Nephron (organoid): ENCODE data around the gene NME3.

ENCODE experiments used
- H3K27ac Mint-ChIP-seq, 3 experiments: 2 replicates each; pipeline ENCODE4 v1.8.0; 2020; ENCODE audit warnings: mixed read lengths in 3 of 3, mild to moderate bottlenecking in 2 of 3, moderate library complexity in 1 of 3
- H3K27me3 Mint-ChIP-seq: 2 replicates; pipeline ENCODE4 v1.8.0; 2021; ENCODE audit warnings: low read depth, mild to moderate bottlenecking, moderate library complexity, mixed read lengths
- H3K36me3 Mint-ChIP-seq: 2 replicates; pipeline ENCODE4 v1.8.0; 2020; ENCODE audit warnings: low read depth, mixed read lengths
- H3K4me1 Mint-ChIP-seq: 2 replicates; pipeline ENCODE4 v1.8.0; 2020; ENCODE audit warnings: mixed read lengths
- H3K4me3 Mint-ChIP-seq, 3 experiments: 2 replicates each; pipeline ENCODE4 v1.8.0; 2020; ENCODE audit warnings: mild to moderate bottlenecking in 3 of 3, mixed read lengths in 3 of 3, moderate library complexity in 2 of 3
- H3K9me3 Mint-ChIP-seq: 2 replicates; pipeline ENCODE4 v1.8.0; 2020; ENCODE audit warnings: mixed read lengths
- CTCF ChIP-seq, 3 experiments: fragments of 200-600 bp; sonication (generic); IDR thresholded peaks; one replicate each; pipeline ENCODE4 v1.5.0; 2021; ENCODE audit warnings: antibody characterized with exemption in 3 of 3; ENCODE audit not compliant: unreplicated experiment in 3 of 3

NME3 gene

GRCh38 chr16:1780677-1781072 is 9.3 kb upstream of the NME3 start:
- H3K4me3 Mint-ChIP-seq = peak overlapping the region; percentile 86 to 90 (median 88)
- H3K9me3 Mint-ChIP-seq = no peaks in the 10 kb centered on the region
- no peak overlapping the region for H3K27ac Mint-ChIP-seq
- no peak for TF ChIP-seq CTCF (IDR thresholded peaks at IDR 0.05; ENCODE audit: unreplicated experiment in 3 of 3)
- no peaks in the 10 kb centered on the region for H3K36me3 Mint-ChIP-seq
- no peaks in the 10 kb centered on the region for H3K27me3 Mint-ChIP-seq
- H3K4me1 Mint-ChIP-seq = peaks cover 9% of the 10 kb centered on the region

GRCh38 chr16:1779741-1780676 is 8.7 kb upstream of the NME3 start:
- no peaks in the 10 kb centered on the region for H3K9me3 Mint-ChIP-seq
- TF ChIP-seq CTCF (IDR thresholded peaks at IDR 0.05; ENCODE audit: unreplicated experiment in 3 of 3) = no peak
- H3K27me3 Mint-ChIP-seq = no peaks in the 10 kb centered on the region
- H3K4me3 Mint-ChIP-seq = peak overlapping the region; percentile 86 to 90 (median 88)
- no peaks in the 10 kb centered on the region for H3K36me3 Mint-ChIP-seq
- H3K27ac Mint-ChIP-seq = no peak overlapping the region
- H3K4me1 Mint-ChIP-seq = peaks cover 9% of the 10 kb centered on the region

- Mint-ChIP-seq H3K36me3 (no peaks in the 10 kb centered on the region), H3K27ac (no peak overlapping the region), H3K27me3 (no peaks in the 10 kb centered on the region), H3K4me1 (peaks cover 9% of the 10 kb centered on the region), H3K9me3 (no peaks in the 10 kb centered on the region), H3K4me3 (peak overlapping the region; percentile 17 to 43 (median 26))
- TF ChIP-seq CTCF (IDR thresholded peaks at IDR 0.05; ENCODE audit: unreplicated experiment in 3 of 3) = no peak
Measured at GRCh38 chr16:1779234-1779701, 7.9 kb upstream of the NME3 start.

GRCh38 chr16:1778200-1779179 is 7.1 kb upstream of the NME3 start:
- no peak for TF ChIP-seq CTCF (IDR thresholded peaks at IDR 0.05; ENCODE audit: unreplicated experiment in 3 of 3)
- Mint-ChIP-seq H3K27ac (no peak overlapping the region), H3K9me3 (no peaks in the 10 kb centered on the region), H3K36me3 (no peaks in the 10 kb centered on the region), H3K27me3 (no peaks in the 10 kb centered on the region), H3K4me1 (peaks cover 9% of the 10 kb centered on the region), H3K4me3 (peak overlapping the region; percentile 19 to 43 (median 26))

- no peak overlapping the region for H3K27ac Mint-ChIP-seq
- H3K4me3 Mint-ChIP-seq = no peak overlapping the region
- no peaks in the 10 kb centered on the region for H3K9me3 Mint-ChIP-seq
- no peaks in the 10 kb centered on the region for H3K27me3 Mint-ChIP-seq
- TF ChIP-seq CTCF (IDR thresholded peaks at IDR 0.05; ENCODE audit: unreplicated experiment in 3 of 3) = no peak
- no peaks in the 10 kb centered on the region for H3K36me3 Mint-ChIP-seq
- H3K4me1 Mint-ChIP-seq = peaks cover 4% of the 10 kb centered on the region
Measured at GRCh38 chr16:1777375-1778199, 6.2 kb upstream of the NME3 start.
